ENCODE results near the gene ACTL8.

The ACTL8 gene

DNA sequence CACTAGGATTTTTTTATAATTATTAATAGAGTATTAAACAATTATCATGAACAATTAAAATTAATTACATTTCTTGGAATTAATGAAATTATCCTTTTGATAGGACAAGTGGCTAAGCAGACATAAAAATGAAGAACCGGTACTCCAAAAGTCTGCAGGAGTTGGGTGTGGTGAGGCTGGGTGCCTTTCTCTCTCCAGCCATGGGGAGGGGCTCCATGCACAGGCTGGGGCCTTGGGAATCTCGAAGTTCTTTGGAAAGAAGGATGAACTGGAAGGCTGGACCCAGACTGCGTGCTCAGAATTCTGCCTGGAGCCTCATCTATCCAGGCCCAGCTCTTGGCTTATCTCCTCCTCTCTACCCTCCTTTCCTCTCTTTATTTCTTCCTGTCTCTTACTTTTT is 94.1 kb downstream of the ACTL8 start:
- H3K4me3 ChIP-seq (ENCODE audit: low read depth, low read length): no peak overlapping the region
- DNase-seq (ENCODE audit: low read depth): no peak
- TF ChIP-seq, protein P1, sequence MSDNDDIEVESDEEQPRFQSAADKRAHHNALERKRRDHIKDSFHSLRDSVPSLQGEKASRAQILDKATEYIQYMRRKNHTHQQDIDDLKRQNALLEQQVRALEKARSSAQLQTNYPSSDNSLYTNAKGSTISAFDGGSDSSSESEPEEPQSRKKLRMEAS (IDR thresholded peaks at IDR 0.05; ENCODE audit: low read depth, low read length): no peak
- TF ChIP-seq MYC (IDR thresholded peaks at IDR 0.05; ENCODE audit: low read depth, low read length): no peak
- TF ChIP-seq, protein P2, sequence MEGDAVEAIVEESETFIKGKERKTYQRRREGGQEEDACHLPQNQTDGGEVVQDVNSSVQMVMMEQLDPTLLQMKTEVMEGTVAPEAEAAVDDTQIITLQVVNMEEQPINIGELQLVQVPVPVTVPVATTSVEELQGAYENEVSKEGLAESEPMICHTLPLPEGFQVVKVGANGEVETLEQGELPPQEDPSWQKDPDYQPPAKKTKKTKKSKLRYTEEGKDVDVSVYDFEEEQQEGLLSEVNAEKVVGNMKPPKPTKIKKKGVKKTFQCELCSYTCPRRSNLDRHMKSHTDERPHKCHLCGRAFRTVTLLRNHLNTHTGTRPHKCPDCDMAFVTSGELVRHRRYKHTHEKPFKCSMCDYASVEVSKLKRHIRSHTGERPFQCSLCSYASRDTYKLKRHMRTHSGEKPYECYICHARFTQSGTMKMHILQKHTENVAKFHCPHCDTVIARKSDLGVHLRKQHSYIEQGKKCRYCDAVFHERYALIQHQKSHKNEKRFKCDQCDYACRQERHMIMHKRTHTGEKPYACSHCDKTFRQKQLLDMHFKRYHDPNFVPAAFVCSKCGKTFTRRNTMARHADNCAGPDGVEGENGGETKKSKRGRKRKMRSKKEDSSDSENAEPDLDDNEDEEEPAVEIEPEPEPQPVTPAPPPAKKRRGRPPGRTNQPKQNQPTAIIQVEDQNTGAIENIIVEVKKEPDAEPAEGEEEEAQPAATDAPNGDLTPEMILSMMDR (IDR thresholded peaks at IDR 0.05; ENCODE audit: low read depth, low read length): no peak
- TF ChIP-seq POLR2A (IDR thresholded peaks at IDR 0.05; ENCODE audit: extremely low read depth, insufficient read length): no peak

DNA sequence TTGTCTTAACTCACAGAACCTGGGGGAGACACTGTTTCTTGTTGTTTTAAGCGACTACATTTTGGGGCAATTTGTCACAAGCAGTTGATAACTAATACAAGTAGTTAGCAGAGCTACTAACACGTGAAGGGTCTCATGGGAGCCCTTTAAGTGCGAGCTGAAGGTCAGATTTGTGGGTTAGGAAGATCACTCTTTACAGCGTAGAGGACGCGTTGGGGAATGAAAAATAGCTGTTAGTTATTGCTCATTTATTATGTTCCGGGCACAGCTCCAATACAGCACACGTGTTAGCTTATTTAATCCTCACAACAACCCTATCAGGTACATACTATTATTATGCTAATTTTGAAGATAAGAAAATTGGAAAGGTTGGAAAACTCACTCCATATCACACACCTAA is 95.9 kb downstream of the ACTL8 start:
- no peak overlapping the region for H3K4me3 ChIP-seq (ENCODE audit: low read depth, low read length)
- TF ChIP-seq, protein P2 (IDR thresholded peaks at IDR 0.05; ENCODE audit: low read depth, low read length): no peak
- TF ChIP-seq, protein P1 (IDR thresholded peaks at IDR 0.05; ENCODE audit: low read depth, low read length): no peak
- TF ChIP-seq MYC (IDR thresholded peaks at IDR 0.05; ENCODE audit: low read depth, low read length) (no peak), POLR2A (IDR thresholded peaks at IDR 0.05; ENCODE audit: extremely low read depth, insufficient read length) (no peak)
- DNase-seq (ENCODE audit: low read depth): no peak

DNA sequence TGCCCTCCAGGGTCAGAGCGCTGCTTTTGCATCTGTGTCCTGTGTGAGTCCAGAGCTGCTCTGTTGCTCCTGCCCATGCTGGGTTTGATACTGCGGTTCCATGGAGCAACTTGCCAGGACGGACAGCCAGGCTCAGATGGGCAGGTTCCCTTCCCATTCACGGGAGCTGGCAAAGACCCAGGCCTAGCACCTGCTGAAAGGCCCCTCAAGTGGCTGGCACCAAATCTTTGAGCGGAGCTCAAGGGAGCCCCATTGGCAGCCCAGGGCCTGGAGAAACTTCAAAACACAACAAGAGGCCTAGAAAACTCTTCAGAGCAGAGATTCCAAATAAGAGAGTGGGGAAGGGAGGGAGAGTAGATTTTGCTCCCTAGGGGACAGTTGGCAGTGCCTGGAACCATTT is 97.2 kb downstream of the ACTL8 start:
- no peak overlapping the region for H3K4me3 ChIP-seq (ENCODE audit: low read depth, low read length)
- no peak for DNase-seq (ENCODE audit: low read depth)
- TF ChIP-seq, protein P2 (IDR thresholded peaks at IDR 0.05; ENCODE audit: low read depth, low read length): no peak
- TF ChIP-seq, protein P1 (IDR thresholded peaks at IDR 0.05; ENCODE audit: low read depth, low read length): no peak
- TF ChIP-seq POLR2A (IDR thresholded peaks at IDR 0.05; ENCODE audit: extremely low read depth, insufficient read length) (no peak), MYC (IDR thresholded peaks at IDR 0.05; ENCODE audit: low read depth, low read length) (no peak)

DNA sequence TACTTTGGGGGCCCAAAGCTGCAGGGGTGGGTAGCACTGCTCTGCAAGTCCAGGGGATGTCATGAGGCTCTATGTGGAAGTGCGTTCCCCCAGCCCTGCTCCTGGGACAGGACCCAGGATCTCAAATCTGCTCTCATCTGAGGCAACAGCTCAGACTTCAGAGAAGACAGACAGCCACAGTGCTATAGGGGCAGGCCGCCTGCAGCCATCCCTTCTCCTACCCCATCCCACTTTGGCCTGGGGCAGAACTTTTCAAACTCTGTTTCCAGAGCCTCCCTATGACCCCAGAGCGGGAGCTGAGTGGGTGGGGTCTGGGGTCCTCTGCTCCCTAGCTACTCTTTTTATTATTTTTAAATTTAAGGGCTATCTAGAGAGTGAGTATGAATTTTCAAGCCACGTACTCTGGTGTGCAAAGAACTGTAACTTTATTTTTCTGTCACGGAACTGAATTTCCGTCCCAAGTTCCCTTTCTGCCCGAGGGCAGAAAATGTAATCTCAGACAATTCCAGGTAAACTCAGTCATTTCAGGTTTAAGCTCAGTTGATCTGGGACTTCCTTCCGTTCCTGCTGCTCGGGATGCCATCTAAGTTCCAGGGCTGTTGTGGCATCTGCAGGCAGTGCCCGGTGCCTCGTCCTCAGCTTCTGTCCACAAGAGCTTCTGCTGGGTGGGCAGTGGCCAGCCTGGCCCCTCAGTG is 98.3 kb downstream of the ACTL8 start:
- no peak for DNase-seq (ENCODE audit: low read depth)
- no peak overlapping the region for H3K4me3 ChIP-seq (ENCODE audit: low read depth, low read length)
- TF ChIP-seq POLR2A (IDR thresholded peaks at IDR 0.05; ENCODE audit: extremely low read depth, insufficient read length) (no peak), MYC (IDR thresholded peaks at IDR 0.05; ENCODE audit: low read depth, low read length) (no peak)
- TF ChIP-seq, protein P2 (IDR thresholded peaks at IDR 0.05; ENCODE audit: low read depth, low read length): no peak
- TF ChIP-seq, protein P1 (IDR thresholded peaks at IDR 0.05; ENCODE audit: low read depth, low read length): no peak

DNA sequence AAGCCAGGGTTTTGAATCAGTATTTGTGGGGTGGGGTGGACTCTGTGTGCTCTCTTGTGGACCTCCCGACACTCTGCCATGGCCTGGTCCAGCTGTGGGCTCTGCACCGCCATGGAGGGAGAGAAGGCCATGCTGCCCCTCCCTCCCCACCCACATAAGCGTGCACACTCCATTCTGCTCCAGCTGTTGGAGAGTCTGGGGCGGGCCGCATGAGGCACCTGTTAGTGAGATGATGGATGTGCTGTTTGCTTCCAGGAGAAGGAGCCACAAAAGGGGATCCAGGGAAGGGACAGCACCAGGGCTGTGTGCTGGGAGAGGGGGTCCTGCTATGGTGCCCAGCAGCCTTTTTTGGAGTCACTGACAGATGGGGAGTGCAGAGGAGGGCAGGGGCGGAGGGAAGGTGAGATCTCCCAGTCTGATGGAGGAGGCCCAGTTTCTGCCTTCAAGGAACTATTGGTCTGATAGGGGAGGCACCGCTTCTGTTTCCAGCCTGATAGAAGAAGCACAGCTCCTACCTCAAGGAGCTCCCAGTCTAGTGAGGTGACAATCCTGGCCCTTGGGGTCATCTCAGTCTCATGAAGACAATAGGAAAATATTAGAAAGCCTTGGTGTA is 101.5 kb downstream of the ACTL8 start:
- H3K4me3 ChIP-seq (ENCODE audit: low read depth, low read length): no peak overlapping the region
- TF ChIP-seq, protein P1 (IDR thresholded peaks at IDR 0.05; ENCODE audit: low read depth, low read length): no peak
- TF ChIP-seq MYC (IDR thresholded peaks at IDR 0.05; ENCODE audit: low read depth, low read length): no peak
- TF ChIP-seq, protein P2 (IDR thresholded peaks at IDR 0.05; ENCODE audit: low read depth, low read length): no peak
- no peak for TF ChIP-seq POLR2A (IDR thresholded peaks at IDR 0.05; ENCODE audit: extremely low read depth, insufficient read length)
- DNase-seq (ENCODE audit: low read depth): no peak
